Ishikawa (cell line): ENCODE measurements around the gene MNX1.

Experiments used
- CREB1 ChIP-seq: IDR thresholded peaks from 2 replicates; pipeline ENCODE4 v1.6.1; 2012; ENCODE audit warnings: low read depth
- EGR1 ChIP-seq: IDR thresholded peaks from 2 replicates; pipeline ENCODE4 v1.6.1; 2012
- EP300 ChIP-seq: IDR thresholded peaks from 2 replicates; pipeline ENCODE4 v1.6.1; 2012; ENCODE audit warnings: borderline replicate concordance
- FOXM1 ChIP-seq: IDR thresholded peaks from 2 replicates; pipeline ENCODE4 v1.6.1; 2012; ENCODE audit warnings: low read depth, borderline replicate concordance
- RAD21 ChIP-seq: IDR thresholded peaks from 2 replicates; pipeline ENCODE4 v1.6.1; 2012; ENCODE audit warnings: low read depth
- TCF12 ChIP-seq: IDR thresholded peaks from 2 replicates; pipeline ENCODE4 v1.6.1; 2012; ENCODE audit warnings: low read depth
- TEAD4 ChIP-seq: IDR thresholded peaks from 2 replicates; pipeline ENCODE4 v1.6.1; 2012
- YY1 ChIP-seq: IDR thresholded peaks from 2 replicates; pipeline ENCODE4 v1.6.1; 2012; ENCODE audit warnings: low read depth
- TF ChIP-seq, protein P1 (sequence below): IDR thresholded peaks from 2 replicates; pipeline ENCODE4 v1.6.1; 2012
- TF ChIP-seq, protein P2 (sequence below): IDR thresholded peaks from 2 replicates; pipeline ENCODE4 v1.6.1; 2012; ENCODE audit warnings: low read depth, mild to moderate bottlenecking

DNA sequence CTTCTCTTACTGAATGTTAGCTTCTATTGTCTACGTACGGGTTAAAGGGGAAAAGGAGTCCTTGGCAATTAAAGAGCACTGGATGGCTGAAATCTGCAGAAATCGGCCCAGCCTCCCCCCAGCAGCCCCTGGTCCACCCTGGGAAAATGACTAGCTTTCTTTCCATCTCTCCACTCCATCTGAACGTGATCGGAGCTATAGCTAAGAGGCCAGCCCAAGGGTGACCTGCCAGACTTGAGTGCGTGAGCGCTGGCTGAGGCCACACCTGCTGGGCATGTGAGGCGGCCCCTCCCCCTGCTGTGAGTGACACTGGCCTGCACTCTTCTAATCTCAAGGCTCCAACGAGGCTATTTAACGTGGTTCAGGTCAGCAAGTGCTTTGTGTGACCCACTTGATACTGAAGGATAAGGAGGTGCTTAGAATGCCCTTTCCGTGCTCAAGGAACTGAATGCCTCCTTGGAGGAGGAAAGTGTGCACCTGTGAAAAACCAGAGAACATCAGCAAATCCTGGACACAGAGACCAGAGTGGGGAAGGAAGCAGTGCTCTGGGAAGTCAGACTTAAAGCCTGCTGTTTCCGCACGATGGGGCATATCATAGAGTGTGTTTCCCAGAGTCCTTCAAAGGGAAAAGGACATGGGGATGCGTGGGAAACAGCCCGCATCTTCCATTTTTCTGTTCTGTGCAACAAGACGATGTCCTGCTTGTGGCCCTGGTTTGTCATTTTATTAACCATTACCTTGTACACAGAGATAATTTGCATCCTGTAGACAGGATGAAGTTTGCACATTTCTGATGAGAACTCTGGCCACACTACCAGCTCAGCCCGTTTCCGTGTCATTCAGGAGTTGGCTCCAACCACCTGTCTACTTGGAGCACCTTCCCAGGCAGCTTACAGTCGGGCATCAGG lies 12.5 kb upstream of the MNX1 start:
- TF ChIP-seq EGR1 (no peak), EP300 (no peak), FOXM1 (no peak), YY1 (no peak), TCF12 (no peak), TEAD4 (no peak), CREB1 (no peak), RAD21 (no peak)
- TF ChIP-seq, protein P1, sequence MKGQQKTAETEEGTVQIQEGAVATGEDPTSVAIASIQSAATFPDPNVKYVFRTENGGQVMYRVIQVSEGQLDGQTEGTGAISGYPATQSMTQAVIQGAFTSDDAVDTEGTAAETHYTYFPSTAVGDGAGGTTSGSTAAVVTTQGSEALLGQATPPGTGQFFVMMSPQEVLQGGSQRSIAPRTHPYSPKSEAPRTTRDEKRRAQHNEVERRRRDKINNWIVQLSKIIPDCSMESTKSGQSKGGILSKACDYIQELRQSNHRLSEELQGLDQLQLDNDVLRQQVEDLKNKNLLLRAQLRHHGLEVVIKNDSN: no peak
- TF ChIP-seq, protein P2, sequence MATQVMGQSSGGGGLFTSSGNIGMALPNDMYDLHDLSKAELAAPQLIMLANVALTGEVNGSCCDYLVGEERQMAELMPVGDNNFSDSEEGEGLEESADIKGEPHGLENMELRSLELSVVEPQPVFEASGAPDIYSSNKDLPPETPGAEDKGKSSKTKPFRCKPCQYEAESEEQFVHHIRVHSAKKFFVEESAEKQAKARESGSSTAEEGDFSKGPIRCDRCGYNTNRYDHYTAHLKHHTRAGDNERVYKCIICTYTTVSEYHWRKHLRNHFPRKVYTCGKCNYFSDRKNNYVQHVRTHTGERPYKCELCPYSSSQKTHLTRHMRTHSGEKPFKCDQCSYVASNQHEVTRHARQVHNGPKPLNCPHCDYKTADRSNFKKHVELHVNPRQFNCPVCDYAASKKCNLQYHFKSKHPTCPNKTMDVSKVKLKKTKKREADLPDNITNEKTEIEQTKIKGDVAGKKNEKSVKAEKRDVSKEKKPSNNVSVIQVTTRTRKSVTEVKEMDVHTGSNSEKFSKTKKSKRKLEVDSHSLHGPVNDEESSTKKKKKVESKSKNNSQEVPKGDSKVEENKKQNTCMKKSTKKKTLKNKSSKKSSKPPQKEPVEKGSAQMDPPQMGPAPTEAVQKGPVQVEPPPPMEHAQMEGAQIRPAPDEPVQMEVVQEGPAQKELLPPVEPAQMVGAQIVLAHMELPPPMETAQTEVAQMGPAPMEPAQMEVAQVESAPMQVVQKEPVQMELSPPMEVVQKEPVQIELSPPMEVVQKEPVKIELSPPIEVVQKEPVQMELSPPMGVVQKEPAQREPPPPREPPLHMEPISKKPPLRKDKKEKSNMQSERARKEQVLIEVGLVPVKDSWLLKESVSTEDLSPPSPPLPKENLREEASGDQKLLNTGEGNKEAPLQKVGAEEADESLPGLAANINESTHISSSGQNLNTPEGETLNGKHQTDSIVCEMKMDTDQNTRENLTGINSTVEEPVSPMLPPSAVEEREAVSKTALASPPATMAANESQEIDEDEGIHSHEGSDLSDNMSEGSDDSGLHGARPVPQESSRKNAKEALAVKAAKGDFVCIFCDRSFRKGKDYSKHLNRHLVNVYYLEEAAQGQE: no peak
